Raji (cell line): Measurements from ENCODE around the gene WASF2.

ENCODE experiments used
- POLR2A ChIP-seq: IDR thresholded peaks from 2 replicates; pipeline ENCODE4 v1.6.1; 2011; ENCODE audit warnings: low read depth, low read length, control low read depth; ENCODE audit not compliant: insufficient read depth

WASF2 gene

GRCh38 chr1:27356619-27357280, 133.2 kb downstream of the WASF2 start:
- TF ChIP-seq POLR2A: no peak

- no peak for TF ChIP-seq POLR2A
Measured at GRCh38 chr1:27356277-27356618, 133.7 kb downstream of the WASF2 start.

- TF ChIP-seq POLR2A: no peak
Measured at GRCh38 chr1:27355683-27356082, 134.3 kb downstream of the WASF2 start.
